Activated CD4-positive, alpha-beta T cell treated with anti-CD3 and anti-CD28 coated beads, Interleukin-2, amount 50 U/mL, for 4 hours (primary cell): ENCODE measurements around the gene GNL2.
"Not testable (repeated sequence)": the region's sequence is repeated elsewhere in the genome, so short reads cannot be mapped to it uniquely, and the experiment has no call there.

Experiments
- DNase-seq, 2 experiments: peaks; one replicate each; pipeline ENCODE4 v3.0.0-alpha.2; 2020

The GNL2 gene

DNA sequence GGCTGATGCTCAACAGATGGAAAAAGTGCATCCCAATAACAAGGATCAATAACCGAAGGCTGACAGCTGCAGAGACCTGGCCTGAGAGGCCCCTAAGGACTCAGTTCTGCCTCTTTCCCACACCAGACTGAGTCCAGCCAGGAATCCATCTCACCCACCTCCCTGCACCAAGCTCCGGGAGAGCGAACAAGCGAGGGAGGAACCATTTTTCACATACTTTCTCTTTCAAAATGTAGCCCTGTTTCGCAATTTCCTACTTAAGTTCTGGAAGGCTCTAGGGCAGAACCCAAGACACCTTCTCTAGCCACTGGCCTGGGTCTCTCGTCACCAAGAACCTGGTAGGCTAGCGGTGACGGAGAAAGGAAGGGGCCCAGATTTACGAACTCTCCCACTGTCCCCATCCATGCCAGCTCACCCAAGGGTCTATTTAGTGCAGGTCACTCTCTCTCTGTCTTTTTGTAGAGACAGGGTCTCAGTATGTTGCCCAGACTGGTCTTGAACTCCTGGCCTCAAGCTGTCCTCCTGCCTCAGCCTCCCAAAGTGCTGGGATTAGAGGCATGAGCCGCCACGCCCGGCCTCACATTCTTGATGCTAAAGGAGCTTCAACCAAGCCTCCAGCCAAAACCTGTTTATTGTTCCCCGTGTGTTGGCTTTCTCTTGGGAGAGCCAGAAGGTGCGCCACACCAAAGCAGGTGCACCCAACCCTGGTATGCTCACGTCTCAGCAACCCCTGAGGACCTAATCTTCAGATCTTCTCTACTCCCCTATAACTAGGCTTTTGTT, 10.9 kb upstream of the GNL2 start:
- no peak for DNase-seq

DNA sequence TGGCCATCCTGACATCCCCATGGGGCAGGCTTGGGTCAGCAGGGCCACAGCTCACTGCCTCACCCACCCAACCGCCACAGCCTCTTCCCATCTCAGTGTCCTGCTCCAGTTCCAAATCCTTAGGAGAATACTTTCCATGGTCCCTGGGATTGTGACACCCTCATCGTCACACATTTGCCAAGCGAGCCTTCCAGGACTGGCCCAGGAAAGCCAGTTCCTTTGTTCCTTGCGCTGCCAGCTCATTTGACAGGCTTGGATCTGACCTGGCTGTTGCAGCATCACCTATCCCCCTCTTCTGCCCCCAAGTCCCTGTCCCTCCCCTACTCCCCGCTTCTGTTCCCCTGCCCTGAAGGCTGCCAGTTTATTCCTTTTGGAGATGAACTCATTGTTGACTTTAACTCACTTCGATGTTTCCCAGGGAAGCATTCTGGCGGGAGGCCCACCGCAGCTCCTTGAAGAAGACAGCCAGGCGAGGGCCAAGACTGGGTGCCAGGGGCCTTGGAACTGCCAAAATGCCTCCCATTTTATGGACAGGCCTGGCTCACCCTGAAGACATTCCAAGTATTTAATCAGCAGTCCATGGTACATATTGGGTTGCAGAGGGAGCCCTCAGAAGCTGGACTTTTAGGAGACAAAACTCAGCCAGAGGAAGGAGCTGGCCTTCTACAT, 10.2 kb upstream of the GNL2 start:
- DNase-seq = no peak

DNA sequence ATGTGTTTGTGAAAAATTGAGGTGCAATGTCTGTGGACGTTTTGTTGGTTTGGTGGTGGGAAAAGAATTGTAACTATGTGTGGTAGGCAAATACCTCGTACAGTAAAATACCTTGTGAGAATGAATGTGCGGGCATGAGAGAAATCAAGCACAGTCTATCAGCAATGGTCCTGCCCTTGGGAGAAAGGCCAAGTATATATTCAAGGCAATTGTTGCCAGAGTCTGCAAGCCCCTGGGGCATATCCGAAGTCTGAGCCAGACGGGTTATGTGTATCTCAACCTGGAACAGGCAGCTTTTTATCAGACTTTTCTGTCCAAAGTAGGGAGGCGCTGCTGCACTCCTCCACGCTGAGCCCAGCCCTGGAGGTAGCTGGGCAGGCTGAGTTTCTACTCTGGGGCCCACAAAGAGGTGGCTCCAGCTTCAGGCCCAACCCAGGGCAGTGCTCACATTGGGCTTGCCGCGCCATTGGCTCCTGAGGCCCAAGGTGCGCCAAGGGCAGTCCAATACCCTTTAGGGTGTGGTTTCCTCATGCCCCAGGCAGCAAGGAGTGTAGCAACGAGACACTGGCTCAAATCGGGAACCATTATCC, 9.4 kb upstream of the GNL2 start:
- no peak for DNase-seq

- peak in 1 of 2 experiments; percentile 14 for DNase-seq
Measured at GRCh38 chr1:37602750-37603694, 7.3 kb upstream of the GNL2 start.

- DNase-seq = no peak
Measured at GRCh38 chr1:37601441-37601840, 5.7 kb upstream of the GNL2 start.

- DNase-seq = no peak
Measured at GRCh38 chr1:37599940-37600339, 4.2 kb upstream of the GNL2 start.

DNA sequence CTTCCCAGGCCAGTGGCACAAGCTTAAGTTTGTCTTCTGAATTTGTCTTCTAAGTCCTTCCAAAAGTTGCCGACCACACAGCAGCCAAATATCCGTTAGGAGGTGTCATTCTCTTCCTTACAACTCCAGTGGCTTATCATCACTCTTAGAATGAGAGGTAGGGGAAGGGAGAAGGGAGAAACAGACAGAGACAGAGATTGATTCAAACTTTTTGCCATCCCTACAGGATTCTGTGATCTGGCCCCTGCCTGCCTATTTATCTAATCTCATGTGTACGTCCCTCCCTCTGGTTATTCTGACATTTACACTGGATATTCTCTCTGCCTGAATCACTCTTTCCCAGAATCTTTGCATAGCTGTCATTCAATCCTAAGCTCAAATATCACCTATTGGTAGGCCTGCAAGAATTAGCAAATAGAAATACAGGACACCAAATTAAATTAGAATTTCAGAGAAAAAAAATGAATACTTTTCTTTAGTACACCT, 488 bp upstream of the GNL2 start:
- DNase-seq = no peak

GRCh38 chr1:37593726-37594125, 2.0 kb downstream of the GNL2 start:
- DNase-seq = no peak

GRCh38 chr1:37588939-37589338, 6.8 kb downstream of the GNL2 start:
- no peak for DNase-seq

DNA sequence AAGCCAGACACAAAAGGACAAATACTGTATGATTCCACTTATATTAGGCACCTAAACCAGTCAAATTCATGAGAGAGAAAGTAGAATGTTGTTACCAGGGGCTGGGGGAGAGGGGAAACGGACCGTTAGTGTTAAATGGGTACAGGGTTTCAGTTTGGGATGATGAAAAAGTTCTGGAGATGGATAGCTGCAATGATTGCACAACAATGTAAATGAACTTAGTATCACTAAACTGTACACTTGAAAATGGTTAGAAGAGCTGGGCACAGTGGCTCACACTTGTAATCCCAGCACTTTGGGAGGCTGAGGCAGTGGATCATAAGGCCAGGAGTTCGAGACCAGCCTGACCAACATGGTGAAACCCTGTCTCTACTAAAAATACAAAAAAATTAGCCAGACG, 11.2 kb downstream of the GNL2 start:
- DNase-seq = not testable (repeated sequence)

- no peak for DNase-seq
Measured at GRCh38 chr1:37575692-37576091, 20.0 kb downstream of the GNL2 start.

- no peak for DNase-seq
Measured at GRCh38 chr1:37574834-37575480, 20.8 kb downstream of the GNL2 start.

DNA sequence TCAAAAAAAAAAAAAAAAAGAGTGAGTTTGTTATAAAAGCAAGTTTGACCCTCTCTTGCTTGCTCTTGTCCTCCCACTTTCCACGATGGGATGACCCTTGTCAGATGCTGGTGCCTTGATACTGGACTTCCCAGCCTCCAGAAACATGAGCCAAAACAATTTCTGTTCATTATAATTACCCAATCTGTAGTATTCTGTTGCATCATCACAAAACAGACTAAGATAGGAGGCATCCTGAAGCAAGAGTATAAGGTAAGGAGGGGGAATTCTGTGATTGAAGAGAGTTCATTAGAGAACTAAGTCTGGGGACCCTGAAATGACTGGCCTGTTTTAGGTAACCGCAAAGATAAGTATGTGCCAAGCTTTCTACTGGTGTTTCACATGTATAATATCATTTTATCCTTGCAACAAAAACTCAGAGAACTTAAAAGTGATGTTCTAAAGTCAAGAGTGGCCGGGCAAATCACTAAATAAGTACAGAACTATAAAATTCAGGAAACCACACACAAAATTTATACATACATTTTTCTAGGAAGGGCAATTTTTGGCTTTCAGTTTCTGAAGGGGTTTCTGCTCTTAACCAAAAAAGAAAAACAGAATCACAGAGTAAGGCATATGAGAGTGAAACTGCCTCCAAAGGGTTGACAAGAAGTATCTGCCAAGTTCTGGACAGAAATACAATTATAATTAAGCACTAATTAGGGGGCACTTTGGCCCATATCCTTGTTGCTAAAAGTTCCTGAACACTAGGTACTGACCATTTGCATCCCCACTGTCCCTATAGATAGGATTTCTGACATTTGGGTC, 25.0 kb downstream of the GNL2 start:
- DNase-seq = no peak

DNA sequence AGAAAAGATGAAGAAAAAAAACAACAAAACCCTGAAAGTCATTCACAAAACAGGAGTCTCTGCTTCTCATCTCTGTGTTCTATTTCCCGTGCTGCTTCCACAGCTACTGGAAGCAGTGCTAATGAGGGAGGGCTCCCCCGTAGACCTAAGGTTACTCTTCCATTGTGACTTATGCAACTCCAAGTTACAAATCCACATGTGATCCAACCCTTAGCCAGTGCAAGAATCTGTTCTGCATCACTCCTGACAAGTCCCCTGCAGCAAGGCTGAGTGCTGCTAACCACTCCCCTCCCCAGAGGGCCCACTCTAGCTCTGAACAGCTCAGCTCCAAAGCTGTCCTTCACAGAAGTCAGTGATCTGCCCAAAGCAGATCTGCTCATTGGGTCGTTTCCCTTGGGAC, 28.7 kb downstream of the GNL2 start:
- DNase-seq = no peak

- DNase-seq = no peak
Measured at GRCh38 chr1:37564892-37565291, 30.8 kb downstream of the GNL2 start.

- DNase-seq = no peak
Measured at GRCh38 chr1:37562984-37563383, 32.8 kb downstream of the GNL2 start.

- DNase-seq = peak in 1 of 2 experiments; percentile 6
Measured at GRCh38 chr1:37561133-37562132, 34.3 kb downstream of the GNL2 start.

DNA sequence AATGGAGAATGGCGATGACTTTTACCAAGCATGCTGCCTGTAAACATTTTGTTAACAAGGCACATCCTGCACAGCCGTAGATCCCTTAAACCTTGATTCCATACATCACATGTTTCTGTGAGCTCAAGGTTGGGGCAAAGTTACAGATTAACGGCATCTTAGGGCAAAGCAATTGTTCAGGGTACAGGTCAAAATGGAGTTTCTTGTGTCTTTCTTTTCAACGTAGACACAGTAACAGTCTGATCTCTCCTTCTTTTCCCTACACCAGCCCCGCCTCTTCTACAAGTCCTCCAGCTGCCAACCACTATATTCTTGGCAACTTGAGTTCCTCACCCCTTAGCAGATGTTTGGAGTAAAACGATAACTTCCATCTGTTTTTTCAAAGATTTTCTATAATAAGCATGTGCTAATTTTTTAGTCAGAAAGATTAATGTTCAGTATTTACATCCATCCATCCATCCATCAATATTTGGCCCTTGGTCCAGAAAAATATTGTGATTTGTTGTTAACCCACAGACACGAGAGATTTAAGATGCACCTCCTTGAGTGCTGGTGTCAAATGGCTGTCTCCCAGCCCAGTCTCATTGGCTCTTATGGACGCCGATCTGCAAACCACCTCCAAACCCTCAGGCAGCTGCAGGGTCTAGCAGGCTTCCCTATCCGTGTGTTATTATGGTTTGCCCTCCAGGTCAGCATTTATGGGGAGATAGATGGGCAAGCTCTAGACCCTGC, 35.2 kb downstream of the GNL2 start:
- no peak for DNase-seq

GRCh38 chr1:37559957-37560379, 35.8 kb downstream of the GNL2 start:
- DNase-seq = not testable (repeated sequence)
